ENCODE data around the gene CEP295NL.
"Not testable (repeated sequence)": the region's sequence is repeated elsewhere in the genome, so short reads cannot be mapped to it uniquely, and the experiment has no call there.

Gene CEP295NL

DNA sequence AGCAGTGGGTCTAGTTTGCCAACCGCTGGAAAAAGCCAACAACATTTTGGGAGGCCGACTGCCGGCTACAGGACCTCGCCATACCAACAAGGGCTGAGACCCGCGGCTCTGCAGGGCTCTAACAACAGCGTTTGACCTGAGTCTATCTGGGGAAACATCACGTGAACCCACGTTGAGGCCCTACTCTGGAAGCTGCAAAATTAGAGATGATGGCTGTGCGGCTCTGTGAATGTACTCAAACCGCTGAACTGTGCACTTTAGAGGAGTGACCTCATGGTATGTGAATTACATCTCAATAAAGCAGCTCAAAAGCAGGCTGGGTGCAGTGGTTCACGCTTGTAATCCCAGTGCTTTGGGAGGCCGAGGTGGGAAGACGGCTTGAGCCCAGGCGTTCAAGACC lies 10.1 kb upstream of the CEP295NL start:
- DNase-seq (ENCODE audit: insufficient read length): no peak
- no peak for FAIRE-seq
- TF ChIP-seq POLR2AphosphoS5 (IDR thresholded peaks at IDR 0.05; ENCODE audit: low read depth, low read length): no peak

GRCh38 chr17:78912082-78912481 lies 9.1 kb upstream of the CEP295NL start:
- DNase-seq (ENCODE audit: insufficient read length) (no peak), FAIRE-seq (no peak)
- no peak for TF ChIP-seq POLR2AphosphoS5 (IDR thresholded peaks at IDR 0.05; ENCODE audit: low read depth, low read length)
- no peak for TF ChIP-seq TAF1 (IDR thresholded peaks at IDR 0.05; ENCODE audit: borderline replicate concordance, low read depth, low read length)

DNA sequence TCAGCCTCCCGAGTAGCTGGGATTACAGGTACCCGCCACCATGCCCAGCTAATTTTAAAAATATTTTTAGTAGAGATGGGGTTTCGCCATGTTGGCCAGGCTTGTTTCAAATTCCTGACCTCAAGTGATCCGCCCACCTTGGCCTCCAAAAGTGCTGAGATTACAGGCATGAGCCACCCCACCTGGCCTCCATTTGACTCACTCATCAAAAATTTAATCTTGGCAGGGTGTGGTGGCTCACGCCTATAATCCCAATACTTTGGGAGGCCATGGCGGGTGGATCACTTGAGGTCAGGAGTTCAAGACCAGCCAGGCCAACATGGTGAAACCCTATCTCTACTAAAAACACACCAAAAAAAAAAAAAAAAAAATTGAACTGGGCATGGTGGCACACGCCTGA lies 8.5 kb upstream of the CEP295NL start:
- not testable (repeated sequence) for DNase-seq (ENCODE audit: insufficient read length); FAIRE-seq

GRCh38 chr17:78910497-78911284 lies 7.7 kb upstream of the CEP295NL start:
- FAIRE-seq (no peak), DNase-seq (ENCODE audit: insufficient read length) (no peak)
- TF ChIP-seq POLR2A (IDR thresholded peaks at IDR 0.05; ENCODE audit: low read depth, low read length) (no peak), TAF1 (IDR thresholded peaks at IDR 0.05; ENCODE audit: borderline replicate concordance, low read depth, low read length) (no peak), POLR2AphosphoS5 (IDR thresholded peaks at IDR 0.05; ENCODE audit: low read depth, low read length) (no peak)

DNA sequence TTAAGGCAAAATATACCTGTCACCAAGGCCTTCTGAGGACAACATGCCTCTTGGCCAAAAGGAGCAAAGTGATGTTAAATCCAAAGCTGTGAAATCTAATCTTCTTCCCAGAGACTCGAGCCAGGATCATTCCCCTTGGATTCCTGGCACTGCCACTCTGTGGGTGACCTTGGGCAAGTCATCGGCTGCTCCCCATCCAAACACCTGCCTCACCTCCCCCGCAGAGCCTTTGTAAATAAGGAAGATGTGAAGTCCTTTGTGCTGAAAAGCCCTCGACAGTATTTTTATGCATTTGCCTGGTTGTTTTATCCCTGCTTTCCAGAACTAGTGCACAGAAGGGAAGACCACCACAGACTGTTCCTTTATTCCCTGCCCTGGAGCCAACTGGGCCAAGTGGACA lies 5.4 kb upstream of the CEP295NL start:
- TF ChIP-seq POLR2A (IDR thresholded peaks at IDR 0.05; ENCODE audit: low read depth, low read length): no peak
- TF ChIP-seq POLR2AphosphoS5 (IDR thresholded peaks at IDR 0.05; ENCODE audit: low read depth, low read length): no peak
- TF ChIP-seq TAF1 (IDR thresholded peaks at IDR 0.05; ENCODE audit: borderline replicate concordance, low read depth, low read length): no peak
- FAIRE-seq (no peak), DNase-seq (ENCODE audit: insufficient read length) (no peak)

DNA sequence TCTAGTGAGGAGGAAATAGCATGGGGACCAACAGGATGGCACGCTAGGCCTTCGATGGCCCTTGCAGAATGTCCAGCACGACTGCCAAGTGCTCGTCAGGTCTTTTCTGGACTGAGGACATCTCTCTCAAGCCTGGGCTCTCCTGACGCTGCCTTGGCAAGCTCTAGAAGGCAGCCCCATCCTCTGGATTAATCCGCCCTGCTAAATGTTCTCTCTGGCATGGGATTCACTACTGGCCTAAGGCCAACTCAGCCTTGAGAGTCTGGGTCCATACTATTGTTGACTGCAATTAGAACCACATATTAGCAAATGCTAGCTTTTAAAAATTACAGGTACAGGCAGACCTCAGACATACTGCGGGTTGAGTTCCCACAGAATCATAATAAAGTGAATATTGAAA lies 2.5 kb upstream of the CEP295NL start:
- no peak for DNase-seq (ENCODE audit: insufficient read length)
- TF ChIP-seq POLR2A (IDR thresholded peaks at IDR 0.05; ENCODE audit: low read depth, low read length): no peak
- TF ChIP-seq TAF1 (IDR thresholded peaks at IDR 0.05; ENCODE audit: borderline replicate concordance, low read depth, low read length): no peak
- no peak for TF ChIP-seq POLR2AphosphoS5 (IDR thresholded peaks at IDR 0.05; ENCODE audit: low read depth, low read length)
- no peak for FAIRE-seq

GRCh38 chr17:78905116-78905515 lies 2.1 kb upstream of the CEP295NL start:
- FAIRE-seq: no peak

GRCh38 chr17:78904371-78904770 lies 1.4 kb upstream of the CEP295NL start:
- FAIRE-seq (no peak), DNase-seq (ENCODE audit: insufficient read length) (no peak)
- TF ChIP-seq TAF1 (IDR thresholded peaks at IDR 0.05; ENCODE audit: borderline replicate concordance, low read depth, low read length) (no peak), POLR2AphosphoS5 (IDR thresholded peaks at IDR 0.05; ENCODE audit: low read depth, low read length) (no peak), POLR2A (IDR thresholded peaks at IDR 0.05; ENCODE audit: low read depth, low read length) (no peak)

More at GRCh38 chr17:78905116-78905515, 2.1 kb upstream of the CEP295NL start:
- no peak for DNase-seq (ENCODE audit: insufficient read length)
- TF ChIP-seq POLR2AphosphoS5 (IDR thresholded peaks at IDR 0.05; ENCODE audit: low read depth, low read length): no peak

- FAIRE-seq; DNase-seq (ENCODE audit: insufficient read length): not testable (repeated sequence)
Measured at GRCh38 chr17:78902231-78902630, 770 bp downstream of the CEP295NL start.

DNA sequence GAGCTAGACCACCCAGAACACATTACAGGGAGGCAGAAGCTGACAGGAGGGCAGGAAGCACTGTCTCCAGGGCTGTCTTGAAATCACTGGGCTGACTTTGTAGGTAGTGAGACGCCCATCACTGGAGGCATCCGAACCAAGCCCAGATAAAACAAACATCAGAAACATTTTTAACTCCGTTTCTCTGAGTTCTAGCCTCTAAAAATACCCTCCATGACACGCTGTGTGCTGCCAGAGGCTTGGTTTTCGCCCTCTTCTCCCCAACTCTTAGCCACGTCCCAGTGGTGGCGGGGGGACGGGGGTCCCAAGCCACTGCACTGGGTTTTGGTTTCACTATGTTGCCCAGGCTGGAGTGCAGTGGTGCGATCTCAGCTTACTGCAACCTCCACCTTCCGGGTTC lies 1.2 kb downstream of the CEP295NL start:
- FAIRE-seq (no peak), DNase-seq (ENCODE audit: insufficient read length) (no peak)
- no peak for TF ChIP-seq POLR2AphosphoS5 (IDR thresholded peaks at IDR 0.05; ENCODE audit: low read depth, low read length)
- no peak for TF ChIP-seq TAF1 (IDR thresholded peaks at IDR 0.05; ENCODE audit: borderline replicate concordance, low read depth, low read length)
- TF ChIP-seq POLR2A (IDR thresholded peaks at IDR 0.05; ENCODE audit: low read depth, low read length): no peak

- DNase-seq (ENCODE audit: insufficient read length): no peak
- FAIRE-seq: no peak
- TF ChIP-seq POLR2A (IDR thresholded peaks at IDR 0.05; ENCODE audit: low read depth, low read length) (no peak), POLR2AphosphoS5 (IDR thresholded peaks at IDR 0.05; ENCODE audit: low read depth, low read length) (no peak), TAF1 (IDR thresholded peaks at IDR 0.05; ENCODE audit: borderline replicate concordance, low read depth, low read length) (no peak)
Measured at GRCh38 chr17:78900816-78901215, 2.2 kb downstream of the CEP295NL start.

- TF ChIP-seq POLR2A (IDR thresholded peaks at IDR 0.05; ENCODE audit: low read depth, low read length) (no peak), POLR2AphosphoS5 (IDR thresholded peaks at IDR 0.05; ENCODE audit: low read depth, low read length) (no peak), TAF1 (IDR thresholded peaks at IDR 0.05; ENCODE audit: borderline replicate concordance, low read depth, low read length) (no peak)
- DNase-seq (ENCODE audit: insufficient read length) (no peak), FAIRE-seq (no peak)
Measured at GRCh38 chr17:78899361-78900260, 3.4 kb downstream of the CEP295NL start.
